GM18519 (cell line): ENCODE data around the gene TSHR.
"Not testable (repeated sequence)": the region's sequence is repeated elsewhere in the genome, so short reads cannot be mapped to it uniquely, and the experiment has no call there.

Experiments used
- ATAC-seq: cut with Tn5 transposase; IDR thresholded peaks from one replicate; pipeline ENCODE4 v1.9.1; 2021; ENCODE audit warnings: mild to moderate bottlenecking, moderate library complexity; ENCODE audit not compliant: unreplicated experiment, low FRiP score

Gene TSHR

GRCh38 chr14:80955416-80955941 is at the start of gene TSHR:
Gene TSHR (plus strand): TSS chr14:80955621. CDS start chr14:80955681, 60 bp downstream.
- ATAC-seq: no peak

- ATAC-seq: no peak
Measured at GRCh38 chr14:80906336-80906735, 49.1 kb upstream of the TSHR start.

GRCh38 chr14:80906946-80907345 is 48.5 kb upstream of the TSHR start:
- ATAC-seq: no peak

GRCh38 chr14:80912013-80912412 is 43.4 kb upstream of the TSHR start:
- not testable (repeated sequence) for ATAC-seq

DNA sequence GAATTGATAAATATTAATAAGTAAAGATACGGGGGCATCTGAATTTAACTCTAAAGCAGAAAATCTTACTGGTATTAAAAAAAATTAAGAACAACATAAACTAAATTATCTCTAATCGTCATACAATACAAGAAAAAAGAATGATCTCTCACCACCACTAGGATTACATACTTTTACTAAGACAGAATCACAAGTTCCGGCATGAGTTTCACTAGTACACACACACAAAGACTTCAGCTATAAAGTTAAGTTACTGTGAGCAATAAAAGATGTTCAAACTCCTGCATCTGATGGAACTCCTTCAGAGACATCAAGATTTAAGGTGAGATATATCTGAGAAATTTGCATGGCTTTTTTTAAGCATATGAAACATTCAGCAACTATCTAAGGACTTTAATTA is 35.8 kb upstream of the TSHR start:
- ATAC-seq: no peak

- no peak for ATAC-seq
Measured at GRCh38 chr14:80923368-80923767, 32.1 kb upstream of the TSHR start.

GRCh38 chr14:80924365-80925103 is 30.9 kb upstream of the TSHR start:
- ATAC-seq: no peak

DNA sequence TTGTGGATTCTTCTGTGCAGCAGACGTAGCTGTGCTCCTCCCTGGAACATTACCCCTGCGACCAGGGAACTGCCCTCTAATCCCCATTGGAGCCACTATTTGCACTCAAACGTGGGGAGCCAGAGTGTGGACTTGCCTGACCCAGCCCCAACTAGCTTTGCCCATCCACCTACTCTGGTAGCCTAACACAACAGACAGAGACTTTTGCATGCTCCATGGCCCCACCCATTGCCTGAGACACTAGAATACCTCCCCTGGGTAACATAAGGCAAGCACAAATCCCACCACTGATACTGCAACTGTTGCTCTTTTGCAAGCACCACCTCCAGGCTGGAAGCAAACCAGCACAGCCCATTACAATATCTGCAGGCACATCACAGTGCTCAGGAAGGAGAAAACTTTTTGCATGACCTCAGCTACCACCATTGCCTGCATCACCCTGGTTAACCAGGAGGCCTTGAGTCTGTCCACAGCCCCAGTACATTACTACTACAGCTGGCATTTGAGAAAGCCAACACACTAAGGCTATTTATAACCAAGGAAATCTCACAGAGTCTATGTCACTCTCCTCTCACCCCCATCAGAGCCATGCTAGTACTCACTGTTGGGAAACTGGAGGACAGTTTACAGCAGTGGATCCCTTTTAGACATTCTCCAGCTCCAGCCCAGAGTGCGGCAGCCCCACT is 28.9 kb upstream of the TSHR start:
- ATAC-seq: no peak

DNA sequence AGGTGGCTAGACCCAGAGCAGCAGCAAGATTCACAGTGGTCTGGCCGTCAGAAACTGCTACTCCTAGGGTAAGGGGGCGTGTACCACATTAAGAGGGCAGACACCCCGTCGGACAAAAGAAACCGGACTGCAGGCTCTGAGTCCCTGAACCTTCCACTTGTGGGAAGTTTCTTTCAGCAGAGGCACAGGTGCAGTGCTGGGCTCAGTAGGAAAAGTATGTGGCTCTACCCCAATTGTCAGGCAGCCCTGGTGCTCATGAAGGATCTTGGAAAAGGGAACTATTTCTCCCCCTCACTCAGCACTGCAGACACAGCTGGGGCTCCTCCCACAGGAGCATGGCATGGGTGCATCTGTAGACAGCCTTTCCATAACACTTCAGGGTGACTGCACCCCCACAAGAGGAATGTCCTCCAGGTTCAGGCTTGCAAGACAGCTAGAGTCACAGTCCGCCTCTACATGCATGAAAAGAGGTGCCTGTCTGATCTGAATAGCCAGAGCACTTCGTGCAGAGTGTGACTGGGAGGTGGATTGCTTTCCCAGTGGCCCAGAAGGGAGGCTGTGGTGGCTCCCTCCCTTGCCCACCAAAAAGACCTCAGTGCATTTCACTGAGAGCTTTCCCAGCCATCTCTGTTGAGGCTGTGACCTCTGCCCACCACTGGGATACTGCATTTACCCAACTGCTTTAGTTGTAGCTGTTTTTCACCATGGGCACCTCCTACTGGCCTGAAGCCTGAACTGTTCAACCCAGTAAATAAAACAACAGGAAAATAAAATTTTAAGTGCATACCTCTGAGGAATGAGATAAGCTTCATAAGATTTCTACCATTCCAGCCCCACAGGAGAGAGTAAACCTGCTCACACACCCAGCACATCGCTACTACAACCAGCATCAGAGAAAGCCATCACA is 28.1 kb upstream of the TSHR start:
- no peak for ATAC-seq

DNA sequence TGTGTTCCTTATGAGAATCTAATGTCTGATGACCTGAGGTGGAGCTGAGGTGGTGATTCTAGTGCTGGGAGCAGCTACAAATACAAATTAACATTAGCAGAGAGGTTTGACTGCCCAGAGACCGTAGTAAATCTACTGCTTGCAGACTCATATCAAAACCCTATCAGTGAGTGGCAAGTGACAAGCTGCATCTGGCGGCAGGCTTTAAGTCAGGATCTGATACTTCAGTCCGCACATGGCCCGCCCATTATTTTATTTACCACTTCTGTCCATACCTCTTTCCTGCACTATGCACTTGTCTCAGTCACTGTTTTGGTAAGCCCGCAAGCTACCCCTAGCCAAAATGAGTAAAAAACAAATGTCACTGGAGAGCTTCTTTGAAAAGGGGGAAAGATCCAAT is 25.3 kb upstream of the TSHR start:
- ATAC-seq: no peak

DNA sequence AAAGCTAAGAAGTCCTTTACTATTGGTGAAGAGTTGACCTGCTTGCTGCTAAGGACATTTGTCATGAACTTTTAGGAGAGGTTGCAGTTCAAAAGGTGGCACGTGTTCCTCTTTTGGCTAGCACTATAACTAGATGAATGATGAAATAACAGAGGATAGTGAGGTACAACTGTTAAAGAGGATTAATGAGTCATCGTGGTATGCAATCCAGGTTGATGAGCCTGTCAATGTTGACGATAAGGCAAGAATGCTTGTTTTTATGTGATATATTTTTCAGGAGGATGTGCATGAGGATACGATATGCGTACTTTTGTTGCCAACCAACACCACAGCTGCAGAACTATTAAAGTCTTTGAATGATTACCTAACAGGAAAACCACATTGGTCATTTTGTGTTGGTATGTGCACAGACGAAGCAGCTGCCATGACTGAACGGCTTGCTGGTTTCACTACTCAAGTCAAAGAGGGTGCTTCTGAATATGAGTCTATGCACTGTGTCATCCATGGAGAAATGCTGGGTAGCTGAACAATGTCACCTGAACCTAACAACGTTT is 24.5 kb upstream of the TSHR start:
- peak; percentile 99 for ATAC-seq

DNA sequence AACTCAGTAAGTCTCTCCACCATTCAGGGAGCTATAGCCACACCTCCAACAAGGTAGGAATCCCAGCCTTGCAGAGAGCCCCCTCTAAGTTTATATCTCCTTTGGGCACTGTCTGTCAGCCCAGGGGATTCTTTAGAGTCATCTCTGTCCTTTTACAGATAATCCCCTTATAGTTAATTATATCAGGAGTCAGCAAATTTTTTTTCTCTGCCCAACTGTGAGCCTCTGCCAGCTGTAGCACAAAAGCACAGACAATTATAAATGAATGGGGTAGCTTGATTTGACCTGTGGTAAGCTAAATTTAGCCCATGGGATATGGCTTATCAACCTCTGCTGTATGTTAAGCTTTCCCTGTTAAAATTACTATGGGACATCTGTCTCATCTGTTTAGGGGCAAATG is 22.1 kb upstream of the TSHR start:
- no peak for ATAC-seq

- ATAC-seq: no peak
Measured at GRCh38 chr14:80933686-80934085, 21.7 kb upstream of the TSHR start.

GRCh38 chr14:80940146-80940545 is 15.3 kb upstream of the TSHR start:
- peak; percentile 26 for ATAC-seq

DNA sequence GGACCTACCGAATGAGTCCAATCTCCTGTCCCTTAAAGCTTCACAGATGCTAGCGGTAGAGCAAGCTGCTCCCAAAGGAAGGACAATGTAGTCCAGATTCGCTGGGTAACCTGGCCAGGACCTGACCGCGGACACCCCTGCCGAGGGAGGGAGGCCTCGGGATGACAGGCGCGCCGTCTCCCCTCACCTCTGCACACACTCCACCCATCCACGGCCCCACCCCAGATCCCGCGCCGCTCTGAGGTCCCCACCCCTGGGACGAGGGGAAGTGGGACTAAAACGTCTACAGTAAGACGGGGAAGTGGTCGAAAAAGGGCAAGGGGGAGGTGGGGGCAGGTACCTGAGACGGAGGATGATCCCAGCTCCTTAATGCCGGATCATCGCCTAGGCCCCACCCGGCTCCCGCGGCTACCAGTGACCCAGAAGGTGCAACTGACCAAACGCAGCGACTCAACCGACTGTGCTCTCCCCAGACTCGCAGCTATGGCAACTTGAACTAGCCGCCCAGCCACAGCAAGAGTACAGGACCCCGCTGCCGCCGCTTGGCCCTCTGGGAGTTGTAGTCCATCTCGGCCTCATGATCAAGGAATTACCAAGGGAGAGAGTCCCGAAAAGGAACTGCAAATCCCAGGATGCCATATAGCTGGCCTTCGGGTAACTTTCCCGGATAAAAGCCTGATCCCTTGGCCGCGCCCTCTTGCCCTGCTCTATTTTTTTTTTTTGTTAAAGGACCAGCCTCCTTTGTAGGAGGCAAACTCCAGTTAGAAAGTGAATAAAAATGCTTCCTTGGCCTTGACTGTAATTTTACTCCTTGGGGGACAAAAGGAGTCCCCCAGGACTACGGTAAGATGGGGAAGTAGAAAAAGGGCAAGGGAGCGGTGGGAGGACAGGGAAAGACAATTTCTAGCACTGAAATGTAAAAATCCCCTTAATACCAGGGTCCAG is 13.9 kb upstream of the TSHR start, which contains the start of gene CEP128:
CEP128 (minus strand) TSS at position 498 of the 945 bp plus-strand sequence.
- peak; percentile 95 for ATAC-seq

DNA sequence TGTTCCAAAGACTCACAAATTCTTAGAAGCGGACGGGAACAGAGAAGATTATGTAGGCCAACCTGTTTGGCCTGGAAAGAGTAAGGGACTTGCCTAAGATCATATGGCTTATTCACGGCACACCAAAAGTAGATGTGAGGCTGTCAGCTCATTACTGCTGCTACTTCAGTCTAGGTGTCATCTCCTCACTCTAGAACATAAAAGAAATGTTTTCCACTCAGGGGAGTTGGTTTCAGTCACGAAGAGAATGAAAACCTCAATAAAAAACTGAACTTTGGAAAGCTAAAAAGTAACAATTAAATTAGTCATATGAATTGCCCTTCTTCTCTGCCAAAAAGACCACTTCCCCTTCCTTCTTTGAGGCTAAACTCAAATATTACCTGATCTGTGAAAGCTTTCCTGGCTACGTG is 13.2 kb upstream of the TSHR start:
- ATAC-seq: peak; percentile 24

DNA sequence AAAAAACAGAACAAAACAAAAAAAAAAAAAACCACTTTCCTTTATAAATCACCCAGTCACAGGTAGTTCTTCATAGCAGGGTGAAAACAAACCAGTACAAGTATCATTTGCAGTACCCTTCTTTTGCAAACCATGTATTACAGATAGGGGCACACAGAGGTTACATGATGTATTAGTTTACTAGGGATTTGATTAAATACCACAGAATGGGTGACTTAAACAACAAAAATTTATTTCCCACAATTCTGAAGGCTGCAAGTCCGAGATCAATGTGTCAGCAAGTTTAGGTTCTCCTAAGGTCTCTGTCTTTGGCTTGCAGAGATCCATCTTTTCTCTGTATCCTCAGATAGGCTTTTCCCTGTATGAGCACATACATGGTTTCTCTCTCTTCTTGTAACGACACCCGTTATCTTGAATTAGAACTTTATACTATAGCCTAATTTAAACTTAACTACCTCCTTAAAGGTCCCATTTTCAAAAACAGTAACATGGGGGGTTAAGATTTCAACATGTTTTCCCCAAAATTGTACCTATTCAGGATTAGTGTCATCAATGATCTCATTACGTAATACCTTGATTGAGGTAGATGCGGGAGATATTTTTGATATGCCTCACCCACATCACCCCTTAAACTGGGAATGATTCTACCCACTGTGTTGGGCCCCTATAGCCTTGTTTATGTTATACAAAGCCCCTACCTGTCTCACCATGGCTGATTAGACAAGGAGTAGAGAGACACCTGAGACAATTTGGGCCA is 10.4 kb upstream of the TSHR start:
- ATAC-seq: no peak

GRCh38 chr14:80946187-80946586 is 9.2 kb upstream of the TSHR start:
- no peak for ATAC-seq

GRCh38 chr14:80946797-80947196 is 8.6 kb upstream of the TSHR start:
- ATAC-seq: no peak
